DMS79 (cell line): ENCODE measurements around the gene HTATSF1.

Source experiments
- DNase-seq: peaks from one replicate; lab custom pipeline; 2025; lab: John Stamatoyannopoulos, UW

HTATSF1 gene

GRCh38 chrX:136496764-136497555, 432 bp upstream of the HTATSF1 start:
- DNase-seq = peak; percentile 67

- DNase-seq = no peak
Measured at GRCh38 chrX:136519069-136519468, 21.7 kb downstream of the HTATSF1 start.

GRCh38 chrX:136523770-136524169, 26.4 kb downstream of the HTATSF1 start:
- DNase-seq = no peak

GRCh38 chrX:136525738-136526606, 28.6 kb downstream of the HTATSF1 start:
- peak; percentile 38 for DNase-seq

- DNase-seq = no peak
Measured at GRCh38 chrX:136528645-136529315, 31.4 kb downstream of the HTATSF1 start.

- no peak for DNase-seq
Measured at GRCh38 chrX:136529795-136530194, 32.4 kb downstream of the HTATSF1 start.

- DNase-seq = no peak
Measured at GRCh38 chrX:136531951-136532350, 34.6 kb downstream of the HTATSF1 start, which contains the start of gene VGLL1. TSS of gene VGLL1 (plus strand) at chrX:136532215. CDS start at chrX:136536021, 3,806 bp downstream.

GRCh38 chrX:136534131-136534530, 36.7 kb downstream of the HTATSF1 start:
- DNase-seq = no peak

GRCh38 chrX:136538811-136539210, 41.4 kb downstream of the HTATSF1 start:
- no peak for DNase-seq

GRCh38 chrX:136540226-136540625, 42.8 kb downstream of the HTATSF1 start:
- DNase-seq = no peak

- DNase-seq = no peak
Measured at GRCh38 chrX:136541294-136541693, 43.9 kb downstream of the HTATSF1 start.

GRCh38 chrX:136542281-136542680, 44.9 kb downstream of the HTATSF1 start:
- DNase-seq = no peak

- DNase-seq = no peak
Measured at GRCh38 chrX:136546371-136546781, 49.0 kb downstream of the HTATSF1 start.

GRCh38 chrX:136549226-136549625, 51.8 kb downstream of the HTATSF1 start:
- no peak for DNase-seq

- DNase-seq = no peak
Measured at GRCh38 chrX:136551410-136551809, 54.0 kb downstream of the HTATSF1 start.

- DNase-seq = no peak
Measured at GRCh38 chrX:136555694-136556093, 58.3 kb downstream of the HTATSF1 start.
